ENCODE measurements around the gene EFCAB11.

DNA sequence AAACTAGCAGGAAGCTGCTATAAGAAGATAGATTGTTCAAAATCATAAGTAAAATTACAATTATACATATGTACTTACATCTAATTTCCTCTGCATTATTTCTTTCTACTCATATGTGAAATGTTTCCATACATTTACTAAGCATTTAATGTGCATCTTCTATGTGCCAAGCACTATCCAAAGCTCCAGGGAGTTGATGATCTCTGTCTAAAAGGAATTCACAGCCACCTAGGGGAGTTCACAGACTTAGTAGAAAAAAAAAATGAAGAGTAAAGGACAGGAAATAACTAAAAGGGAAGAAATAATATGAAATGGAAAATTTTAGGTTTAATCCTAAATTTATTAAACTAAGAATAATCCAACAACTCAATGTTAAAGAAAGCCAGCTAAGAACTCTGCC is 91.7 kb downstream of the EFCAB11 start:
- TF ChIP-seq, protein P1, sequence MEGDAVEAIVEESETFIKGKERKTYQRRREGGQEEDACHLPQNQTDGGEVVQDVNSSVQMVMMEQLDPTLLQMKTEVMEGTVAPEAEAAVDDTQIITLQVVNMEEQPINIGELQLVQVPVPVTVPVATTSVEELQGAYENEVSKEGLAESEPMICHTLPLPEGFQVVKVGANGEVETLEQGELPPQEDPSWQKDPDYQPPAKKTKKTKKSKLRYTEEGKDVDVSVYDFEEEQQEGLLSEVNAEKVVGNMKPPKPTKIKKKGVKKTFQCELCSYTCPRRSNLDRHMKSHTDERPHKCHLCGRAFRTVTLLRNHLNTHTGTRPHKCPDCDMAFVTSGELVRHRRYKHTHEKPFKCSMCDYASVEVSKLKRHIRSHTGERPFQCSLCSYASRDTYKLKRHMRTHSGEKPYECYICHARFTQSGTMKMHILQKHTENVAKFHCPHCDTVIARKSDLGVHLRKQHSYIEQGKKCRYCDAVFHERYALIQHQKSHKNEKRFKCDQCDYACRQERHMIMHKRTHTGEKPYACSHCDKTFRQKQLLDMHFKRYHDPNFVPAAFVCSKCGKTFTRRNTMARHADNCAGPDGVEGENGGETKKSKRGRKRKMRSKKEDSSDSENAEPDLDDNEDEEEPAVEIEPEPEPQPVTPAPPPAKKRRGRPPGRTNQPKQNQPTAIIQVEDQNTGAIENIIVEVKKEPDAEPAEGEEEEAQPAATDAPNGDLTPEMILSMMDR (IDR thresholded peaks at IDR 0.05), result no peak
- TF ChIP-seq EZH2 (IDR thresholded peaks at IDR 0.05; ENCODE audit: borderline replicate concordance, insufficient read depth, low read depth, low read length, poor library complexity, severe bottlenecking), result no peak

Data from B cell (primary cell).